SK-N-SH treated with all-trans-retinoic acid at 6 μM for 48 hours (cell line): Measurements from ENCODE around the gene ABLIM1.
A peak's percentile ranks its signal among the peaks of the same experiment; 100 is the strongest.

Experiments used
- ATAC-seq: fragments of 200-7000 bp; cut with Tn5 transposase; 3 replicates; pipeline ENCODE4 v1.9.1; 2020; ENCODE audit warnings: mild to moderate bottlenecking, moderate library complexity
- ARNTL ChIP-seq: fragments of 450-650 bp; formaldehyde crosslinking; IDR thresholded peaks from 2 replicates; pipeline ENCODE4 v1.5.0; 2020; ENCODE audit warnings: low read depth, mild to moderate bottlenecking, moderate library complexity, borderline replicate concordance
- BACH2 ChIP-seq: fragments of 250-450 bp; sonication (Bioruptor Pico); IDR thresholded peaks from 2 replicates; pipeline ENCODE4 v1.9.0; 2021; ENCODE audit warnings: mild to moderate bottlenecking, borderline replicate concordance
- CREB5 ChIP-seq: fragments of 250-450 bp; sonication (Bioruptor Pico); IDR thresholded peaks from 2 replicates; pipeline ENCODE4 v1.5.1; 2020; ENCODE audit warnings: low read depth, mild to moderate bottlenecking, moderate library complexity
- CSDC2 ChIP-seq: fragments of 250-450 bp; sonication (Bioruptor Pico); IDR thresholded peaks from 2 replicates; pipeline ENCODE4 v1.5.0; 2020; ENCODE audit warnings: mild to moderate bottlenecking, moderate library complexity
- CSRNP3 ChIP-seq: fragments of 250-450 bp; sonication (Bioruptor Pico); IDR thresholded peaks from 2 replicates; pipeline ENCODE4 v1.5.1; 2021; ENCODE audit warnings: mild to moderate bottlenecking, moderate library complexity
- ESRRG ChIP-seq: fragments of 250-450 bp; sonication (Bioruptor Pico); IDR thresholded peaks from 2 replicates; pipeline ENCODE4 v1.6.1; 2021; ENCODE audit warnings: mild to moderate bottlenecking
- GLIS3 ChIP-seq: fragments of 250-450 bp; sonication (Bioruptor Pico); IDR thresholded peaks from 2 replicates; pipeline ENCODE4 v1.5.0; 2020; ENCODE audit warnings: mild to moderate bottlenecking, moderate library complexity
- ISL1 ChIP-seq: fragments of 250-450 bp; sonication (Bioruptor Pico); IDR thresholded peaks from 2 replicates; pipeline ENCODE4 v2.1.2; 2022; ENCODE audit warnings: mild to moderate bottlenecking, moderate library complexity
- OSR1 ChIP-seq: fragments of 250-450 bp; sonication (Bioruptor Pico); IDR thresholded peaks from 2 replicates; pipeline ENCODE4 v1.8.0; 2022; ENCODE audit warnings: moderate library complexity, mild to moderate bottlenecking, inconsistent platforms
- PATZ1 ChIP-seq: fragments of 250-450 bp; sonication (Bioruptor Pico); IDR thresholded peaks from 2 replicates; pipeline ENCODE4 v1.8.0; 2020; ENCODE audit warnings: mild to moderate bottlenecking, moderate library complexity, borderline replicate concordance
- POU6F1 ChIP-seq: fragments of 250-450 bp; sonication (Bioruptor Pico); IDR thresholded peaks from 2 replicates; pipeline ENCODE4 v1.8.0; 2021; ENCODE audit warnings: low read depth, mild to moderate bottlenecking, moderate library complexity, borderline replicate concordance
- PPARA ChIP-seq: fragments of 250-450 bp; sonication (Bioruptor Pico); IDR thresholded peaks from 2 replicates; pipeline ENCODE4 v1.5.0; 2020; ENCODE audit warnings: mild to moderate bottlenecking, borderline replicate concordance
- RARB ChIP-seq: fragments of 250-450 bp; sonication (Bioruptor Pico); IDR thresholded peaks from 2 replicates; pipeline ENCODE4 v1.8.0; 2021; ENCODE audit warnings: mild to moderate bottlenecking, moderate library complexity
- SNAI2 ChIP-seq: fragments of 250-450 bp; sonication (Bioruptor Pico); IDR thresholded peaks from 2 replicates; pipeline ENCODE4 v1.5.0; 2020; ENCODE audit warnings: mild to moderate bottlenecking, moderate library complexity
- TCF4 ChIP-seq: fragments of 250-450 bp; sonication (Bioruptor Pico); IDR thresholded peaks from 2 replicates; pipeline ENCODE4 v1.8.0; 2021; ENCODE audit warnings: mild to moderate bottlenecking, moderate library complexity, borderline replicate concordance
- TOX ChIP-seq: fragments of 250-450 bp; sonication (Bioruptor Pico); IDR thresholded peaks from 2 replicates; pipeline ENCODE4 v1.8.0; 2021; ENCODE audit warnings: mild to moderate bottlenecking, moderate library complexity, borderline replicate concordance
- TSHZ2 ChIP-seq: fragments of 250-450 bp; sonication (Bioruptor Pico); IDR thresholded peaks from 2 replicates; pipeline ENCODE4 v1.5.0; 2020; ENCODE audit warnings: mild to moderate bottlenecking, moderate library complexity
- ZC3H10 ChIP-seq: fragments of 250-450 bp; sonication (Bioruptor Pico); IDR thresholded peaks from 2 replicates; pipeline ENCODE4 v1.5.1; 2021; ENCODE audit warnings: mild to moderate bottlenecking, moderate library complexity
- ZFP30 ChIP-seq: fragments of 450-650 bp; formaldehyde crosslinking; IDR thresholded peaks from 2 replicates; pipeline ENCODE4 v1.5.0; 2022; ENCODE audit warnings: mild to moderate bottlenecking, moderate library complexity
- ZNF565 ChIP-seq: fragments of 450-650 bp; formaldehyde crosslinking; conservative IDR thresholded peaks from 2 replicates; pipeline ENCODE4 v1.5.0; 2020; ENCODE audit warnings: low read depth, mild to moderate bottlenecking, moderate library complexity
- ZNF70 ChIP-seq: fragments of 450-650 bp; formaldehyde crosslinking; IDR thresholded peaks from 2 replicates; pipeline ENCODE4 v1.5.0; 2020; ENCODE audit warnings: mild to moderate bottlenecking, moderate library complexity
- ZNF8 ChIP-seq: fragments of 450-650 bp; formaldehyde crosslinking; IDR thresholded peaks from 2 replicates; pipeline ENCODE4 v1.5.0; 2020; ENCODE audit warnings: mild to moderate bottlenecking, moderate library complexity

The ABLIM1 gene

GRCh38 chr10:114565066-114565465 lies 93.0 kb downstream of the ABLIM1 start:
- peak; percentile 61 for ATAC-seq
- no peak for TF ChIP-seq ZNF70 (CRISPR knock-in tag)
- no peak for TF ChIP-seq SNAI2
- no peak for TF ChIP-seq PPARA (CRISPR knock-in tag)
- TF ChIP-seq GLIS3 (CRISPR knock-in tag): no peak
- TF ChIP-seq PATZ1: no peak

GRCh38 chr10:114561008-114561523 lies 97.0 kb downstream of the ABLIM1 start:
- no peak for ATAC-seq
- no peak for TF ChIP-seq PPARA (CRISPR knock-in tag)
- TF ChIP-seq ARNTL (CRISPR knock-in tag): no peak
- no peak for TF ChIP-seq TSHZ2 (CRISPR knock-in tag)

GRCh38 chr10:114560144-114560543 lies 97.9 kb downstream of the ABLIM1 start:
- ATAC-seq: no peak

More at GRCh38 chr10:114560144-114560543, 97.9 kb downstream of the ABLIM1 start:
- no peak for TF ChIP-seq ARNTL (CRISPR knock-in tag)
- no peak for TF ChIP-seq ZNF565 (CRISPR knock-in tag)
- TF ChIP-seq RARB (CRISPR knock-in tag): no peak
- TF ChIP-seq ZC3H10 (CRISPR knock-in tag): no peak
- no peak for TF ChIP-seq BACH2 (CRISPR knock-in tag)
- TF ChIP-seq SNAI2: no peak
- no peak for TF ChIP-seq ZFP30 (CRISPR knock-in tag)
- TF ChIP-seq TCF4 (CRISPR knock-in tag): no peak
- TF ChIP-seq CSDC2: no peak
- no peak for TF ChIP-seq ISL1 (CRISPR knock-in tag)
- TF ChIP-seq ESRRG: no peak
- TF ChIP-seq ZNF70 (CRISPR knock-in tag): no peak
- TF ChIP-seq GLIS3 (CRISPR knock-in tag): no peak
- TF ChIP-seq OSR1 (CRISPR knock-in tag): no peak
- no peak for TF ChIP-seq CREB5
- TF ChIP-seq CSRNP3 (CRISPR knock-in tag): no peak
- no peak for TF ChIP-seq POU6F1 (CRISPR knock-in tag)
- TF ChIP-seq ZNF8 (CRISPR knock-in tag): no peak
- no peak for TF ChIP-seq TOX (CRISPR knock-in tag)
